ENCODE results near the gene NDUFC1.

The NDUFC1 gene

DNA sequence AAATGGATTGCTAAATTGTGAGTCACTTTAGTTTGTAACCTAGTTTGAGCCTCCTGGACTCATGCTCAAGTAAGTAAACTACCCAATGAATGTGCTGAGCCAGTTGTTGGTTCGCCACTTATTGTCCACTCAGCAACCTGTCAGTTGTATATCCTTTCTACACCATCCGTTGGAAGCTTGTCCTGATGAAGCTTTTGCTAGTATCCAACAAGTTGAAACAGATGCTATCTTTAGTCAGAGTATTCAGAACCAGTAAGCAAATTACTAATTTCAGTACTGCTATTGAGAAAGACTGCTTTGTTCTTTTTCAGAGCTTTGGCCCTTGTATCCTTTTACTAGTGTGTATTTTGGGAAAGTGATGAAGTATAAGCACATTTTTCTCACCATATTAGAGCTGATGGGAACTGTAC lies 5.3 kb downstream of the NDUFC1 start:
- Histone ChIP-seq H3K4me3 (ENCODE audit: severe bottlenecking) (no peak overlapping the region), H3K9me3 (ENCODE audit: severe bottlenecking) (no peaks in the 10 kb centered on the region), H3K36me3 (ENCODE audit: low read depth) (peaks cover 29% of the 10 kb centered on the region), H3K4me1 (ENCODE audit: insufficient read depth, poor library complexity, severe bottlenecking) (peaks cover 28% of the 10 kb centered on the region), H3K27me3 (ENCODE audit: insufficient read depth, poor library complexity, severe bottlenecking) (no peaks in the 10 kb centered on the region), H3K27ac (ENCODE audit: poor library complexity, severe bottlenecking) (peak overlapping the region; percentile 64)
- ATAC-seq (ENCODE audit: low read depth) (peak; percentile 28), DNase-seq (ENCODE audit: low spot score) (no peak)
- TF ChIP-seq, protein P1, sequence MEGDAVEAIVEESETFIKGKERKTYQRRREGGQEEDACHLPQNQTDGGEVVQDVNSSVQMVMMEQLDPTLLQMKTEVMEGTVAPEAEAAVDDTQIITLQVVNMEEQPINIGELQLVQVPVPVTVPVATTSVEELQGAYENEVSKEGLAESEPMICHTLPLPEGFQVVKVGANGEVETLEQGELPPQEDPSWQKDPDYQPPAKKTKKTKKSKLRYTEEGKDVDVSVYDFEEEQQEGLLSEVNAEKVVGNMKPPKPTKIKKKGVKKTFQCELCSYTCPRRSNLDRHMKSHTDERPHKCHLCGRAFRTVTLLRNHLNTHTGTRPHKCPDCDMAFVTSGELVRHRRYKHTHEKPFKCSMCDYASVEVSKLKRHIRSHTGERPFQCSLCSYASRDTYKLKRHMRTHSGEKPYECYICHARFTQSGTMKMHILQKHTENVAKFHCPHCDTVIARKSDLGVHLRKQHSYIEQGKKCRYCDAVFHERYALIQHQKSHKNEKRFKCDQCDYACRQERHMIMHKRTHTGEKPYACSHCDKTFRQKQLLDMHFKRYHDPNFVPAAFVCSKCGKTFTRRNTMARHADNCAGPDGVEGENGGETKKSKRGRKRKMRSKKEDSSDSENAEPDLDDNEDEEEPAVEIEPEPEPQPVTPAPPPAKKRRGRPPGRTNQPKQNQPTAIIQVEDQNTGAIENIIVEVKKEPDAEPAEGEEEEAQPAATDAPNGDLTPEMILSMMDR (IDR thresholded peaks at IDR 0.05; ENCODE audit: poor library complexity, severe bottlenecking), result no peak

DNA sequence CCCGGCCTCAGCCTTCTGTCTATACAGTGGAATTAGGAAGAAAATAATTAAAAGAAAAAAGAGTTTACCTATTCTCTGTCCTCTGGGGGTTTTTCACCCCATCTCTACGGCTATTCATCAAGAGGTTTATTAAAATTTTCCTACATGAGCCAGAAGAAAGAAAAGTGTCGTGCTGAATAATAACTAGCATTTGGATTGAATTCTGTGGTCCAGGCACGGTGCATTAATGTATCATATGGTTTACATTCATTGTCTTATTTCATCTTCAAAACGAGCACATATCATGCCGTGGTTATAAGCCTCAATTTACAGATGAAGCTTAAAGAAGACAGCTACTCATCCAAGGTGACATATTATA lies 6.4 kb downstream of the NDUFC1 start:
- H3K27ac ChIP-seq (ENCODE audit: poor library complexity, severe bottlenecking), result peak overlapping the region; percentile 64
- H3K9me3 ChIP-seq (ENCODE audit: severe bottlenecking), result no peaks in the 10 kb centered on the region
- H3K4me1 ChIP-seq (ENCODE audit: insufficient read depth, poor library complexity, severe bottlenecking), result peaks cover 28% of the 10 kb centered on the region
- TF ChIP-seq, protein P1 (IDR thresholded peaks at IDR 0.05; ENCODE audit: poor library complexity, severe bottlenecking), result peak; percentile 76
- H3K36me3 ChIP-seq (ENCODE audit: low read depth), result peaks cover 39% of the 10 kb centered on the region
- H3K27me3 ChIP-seq (ENCODE audit: insufficient read depth, poor library complexity, severe bottlenecking), result no peaks in the 10 kb centered on the region
- DNase-seq (ENCODE audit: low spot score) (no peak), ATAC-seq (ENCODE audit: low read depth) (no peak)
- H3K4me3 ChIP-seq (ENCODE audit: severe bottlenecking), result peak overlapping the region; percentile 72

DNA sequence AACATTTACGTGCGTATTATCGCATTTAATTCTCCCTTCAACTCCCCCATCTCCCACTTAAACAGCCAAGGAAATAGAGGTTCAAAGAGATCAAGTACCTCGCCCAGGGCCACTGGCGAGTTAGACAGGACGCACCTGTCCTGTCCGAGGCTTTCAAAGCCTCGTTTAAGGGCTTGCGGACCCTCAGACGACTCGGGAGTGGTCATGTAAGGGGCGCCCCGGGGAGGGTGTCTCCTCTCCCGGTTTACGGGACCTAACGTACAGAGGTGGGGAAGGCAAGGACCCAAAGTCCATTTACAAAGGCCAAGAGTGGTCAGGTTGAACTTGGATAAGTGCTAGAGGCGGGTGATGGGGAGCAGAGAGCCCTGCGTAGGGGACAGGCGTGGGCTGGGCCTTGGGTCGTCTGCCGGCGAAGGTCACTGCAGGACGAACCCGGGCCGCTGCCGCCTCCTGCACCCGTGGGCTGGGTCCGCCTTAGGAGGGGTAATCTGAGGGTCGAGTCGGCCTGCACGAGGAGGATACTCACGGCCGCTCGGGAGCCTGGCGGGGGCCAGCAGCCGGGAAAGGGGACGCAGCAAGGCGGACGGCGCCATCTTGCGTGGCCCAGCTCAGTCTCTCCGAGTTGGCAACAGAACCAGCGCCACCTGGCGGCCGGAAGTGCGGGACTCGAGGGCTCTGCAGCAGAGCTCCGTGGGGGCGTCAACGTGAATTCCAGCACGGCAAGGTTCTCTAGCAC lies 6.9 kb downstream of the NDUFC1 start:
- peak overlapping the region; percentile 64 for H3K27ac ChIP-seq (ENCODE audit: poor library complexity, severe bottlenecking)
- no peaks in the 10 kb centered on the region for H3K27me3 ChIP-seq (ENCODE audit: insufficient read depth, poor library complexity, severe bottlenecking)
- peaks cover 45% of the 10 kb centered on the region for H3K36me3 ChIP-seq (ENCODE audit: low read depth)
- TF ChIP-seq, protein P1 (IDR thresholded peaks at IDR 0.05; ENCODE audit: poor library complexity, severe bottlenecking), result peak; percentile 96
- ATAC-seq (ENCODE audit: low read depth) (peak; percentile 90), DNase-seq (ENCODE audit: low spot score) (peak; percentile 90)
- no peaks in the 10 kb centered on the region for H3K9me3 ChIP-seq (ENCODE audit: severe bottlenecking)
- peak overlapping the region; percentile 72 for H3K4me3 ChIP-seq (ENCODE audit: severe bottlenecking)
- H3K4me1 ChIP-seq (ENCODE audit: insufficient read depth, poor library complexity, severe bottlenecking), result peaks cover 28% of the 10 kb centered on the region

DNA sequence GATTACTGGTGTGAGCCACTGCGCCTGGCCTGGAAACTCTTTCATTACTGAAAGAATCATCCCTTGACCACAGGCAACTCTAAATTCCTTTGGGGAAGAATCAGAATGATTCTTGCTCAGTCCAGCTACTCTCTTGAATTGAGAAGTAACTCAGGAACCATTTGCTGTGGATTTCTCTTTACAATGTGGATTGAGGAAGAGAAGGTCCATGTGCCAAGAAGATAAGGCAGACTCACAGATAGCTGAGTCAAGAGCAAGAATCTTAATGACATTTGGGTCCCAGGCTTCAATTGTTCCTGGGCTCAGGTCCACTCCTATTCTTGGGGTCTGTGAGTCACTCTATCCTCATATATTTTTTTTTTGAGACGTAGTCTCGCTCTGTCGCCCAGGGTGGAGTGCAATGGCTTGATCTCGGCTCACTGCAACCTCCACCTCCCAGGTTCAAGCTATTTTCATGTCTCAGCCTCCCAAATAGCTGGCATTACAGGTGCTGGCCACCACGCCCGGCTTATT lies 16.0 kb downstream of the NDUFC1 start:
- peaks cover 30% of the 10 kb centered on the region for H3K36me3 ChIP-seq (ENCODE audit: low read depth)

More for the DNA sequence above, 16.0 kb downstream of the NDUFC1 start:
- DNase-seq (ENCODE audit: low spot score), result no peak
- Histone ChIP-seq H3K4me3 (ENCODE audit: severe bottlenecking) (no peak overlapping the region), H3K27ac (ENCODE audit: poor library complexity, severe bottlenecking) (no peak overlapping the region), H3K4me1 (ENCODE audit: insufficient read depth, poor library complexity, severe bottlenecking) (no peaks in the 10 kb centered on the region), H3K27me3 (ENCODE audit: insufficient read depth, poor library complexity, severe bottlenecking) (no peaks in the 10 kb centered on the region), H3K9me3 (ENCODE audit: severe bottlenecking) (no peaks in the 10 kb centered on the region)
- no peak for ATAC-seq (ENCODE audit: low read depth)
- TF ChIP-seq, protein P1 (IDR thresholded peaks at IDR 0.05; ENCODE audit: poor library complexity, severe bottlenecking), result no peak

Data from RWPE2 (cell line).